SKM-1 (cell line): ENCODE data around the gene MCF2L.
"Not testable (repeated sequence)": the region's sequence is repeated elsewhere in the genome, so short reads cannot be mapped to it uniquely, and the experiment has no call there.

Source experiments
- DNase-seq: peaks from one replicate; lab custom pipeline; 2025; ENCODE audit not compliant: unreplicated experiment; lab: John Stamatoyannopoulos, UW

MCF2L gene

DNA sequence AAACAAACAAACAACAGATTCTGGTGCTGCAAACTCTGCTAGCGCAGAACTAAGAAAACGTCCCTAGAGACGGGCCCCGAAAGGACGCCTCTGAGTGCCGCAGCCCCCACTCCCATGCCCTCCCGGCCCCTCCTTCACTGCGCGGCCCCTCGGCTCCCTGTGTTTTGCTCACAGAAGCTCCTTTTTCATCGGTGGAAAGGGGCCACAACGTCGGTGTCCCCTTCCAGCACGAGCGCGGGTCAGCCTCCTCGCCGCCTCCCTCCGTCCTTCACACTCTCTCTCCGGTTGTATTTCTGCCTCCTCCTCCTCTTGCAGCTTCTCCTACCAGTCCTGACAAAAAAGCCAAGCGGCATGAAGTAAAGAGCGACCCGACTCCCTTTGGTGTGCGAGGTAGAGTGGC, 121.8 kb downstream of the MCF2L start:
- no peak for DNase-seq

DNA sequence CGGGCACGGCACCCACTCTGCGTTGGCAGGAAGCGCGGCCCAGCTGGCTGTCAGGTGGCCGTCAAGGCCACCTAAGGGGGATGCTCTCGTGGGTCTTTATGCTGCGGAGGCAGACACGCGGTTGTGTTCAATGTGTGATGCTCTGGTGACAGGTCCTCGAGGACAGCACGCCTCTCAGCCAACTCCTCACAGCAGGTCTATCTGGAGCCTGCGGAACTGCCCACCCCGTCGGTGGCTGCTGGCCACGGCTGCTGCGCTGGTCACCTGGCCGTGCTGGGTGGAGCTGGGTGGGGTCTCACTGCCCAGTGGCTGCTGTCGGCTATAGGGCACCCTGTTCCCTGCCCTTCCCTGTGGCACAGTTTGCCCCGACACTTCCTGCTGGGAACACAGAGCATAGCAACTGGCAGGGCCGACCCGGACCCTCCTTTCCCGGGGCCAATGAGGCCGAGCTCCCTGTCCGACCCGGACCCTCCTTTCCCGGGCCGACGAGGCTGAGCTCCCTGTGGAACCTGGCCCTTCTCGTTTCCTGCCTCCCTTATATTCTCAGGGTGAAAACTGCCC, 122.3 kb downstream of the MCF2L start:
- no peak for DNase-seq

DNA sequence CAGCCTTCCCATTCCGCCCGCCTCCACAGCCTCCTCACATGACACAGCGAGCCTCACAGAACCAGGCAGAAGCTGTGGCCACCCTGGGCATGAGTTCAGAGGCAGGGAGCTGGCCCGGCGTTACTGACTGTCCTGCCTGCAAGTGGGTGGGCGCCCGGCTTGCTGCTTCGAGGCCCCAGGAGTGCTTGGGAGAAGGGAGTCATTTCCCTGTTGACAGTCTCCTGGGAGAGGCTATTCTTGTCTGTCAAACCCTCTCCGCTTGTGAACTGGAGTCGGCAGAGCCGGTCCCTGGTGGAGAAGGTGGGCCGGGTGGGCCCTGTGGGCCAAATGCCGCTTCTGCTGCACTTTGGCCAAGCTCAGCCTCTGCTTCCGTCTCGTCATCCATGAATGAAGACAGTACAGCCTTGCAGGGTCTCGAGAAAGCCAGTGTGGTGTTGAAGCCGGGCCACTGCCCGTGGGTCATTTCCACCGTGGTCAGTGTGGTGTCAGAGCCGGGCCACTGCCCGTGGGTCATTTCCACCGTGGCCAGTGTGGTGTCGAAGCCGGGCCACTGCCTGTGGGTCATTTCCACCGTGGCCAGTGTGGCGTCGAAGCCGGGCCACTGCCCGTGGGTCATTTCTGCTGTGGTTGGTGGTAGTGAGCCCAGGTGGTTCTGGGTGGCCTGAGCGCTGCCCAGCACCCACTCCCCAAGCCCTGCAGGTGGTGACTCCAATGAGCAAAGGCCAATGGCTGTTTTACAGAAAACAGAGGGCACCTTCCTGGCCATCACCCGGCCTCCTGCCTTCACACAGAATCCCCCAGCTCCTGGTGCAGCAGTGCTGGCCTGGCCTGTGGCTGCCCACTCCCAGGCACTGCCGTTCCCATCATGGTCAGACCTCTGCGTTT, 123.1 kb downstream of the MCF2L start:
- no peak for DNase-seq

DNA sequence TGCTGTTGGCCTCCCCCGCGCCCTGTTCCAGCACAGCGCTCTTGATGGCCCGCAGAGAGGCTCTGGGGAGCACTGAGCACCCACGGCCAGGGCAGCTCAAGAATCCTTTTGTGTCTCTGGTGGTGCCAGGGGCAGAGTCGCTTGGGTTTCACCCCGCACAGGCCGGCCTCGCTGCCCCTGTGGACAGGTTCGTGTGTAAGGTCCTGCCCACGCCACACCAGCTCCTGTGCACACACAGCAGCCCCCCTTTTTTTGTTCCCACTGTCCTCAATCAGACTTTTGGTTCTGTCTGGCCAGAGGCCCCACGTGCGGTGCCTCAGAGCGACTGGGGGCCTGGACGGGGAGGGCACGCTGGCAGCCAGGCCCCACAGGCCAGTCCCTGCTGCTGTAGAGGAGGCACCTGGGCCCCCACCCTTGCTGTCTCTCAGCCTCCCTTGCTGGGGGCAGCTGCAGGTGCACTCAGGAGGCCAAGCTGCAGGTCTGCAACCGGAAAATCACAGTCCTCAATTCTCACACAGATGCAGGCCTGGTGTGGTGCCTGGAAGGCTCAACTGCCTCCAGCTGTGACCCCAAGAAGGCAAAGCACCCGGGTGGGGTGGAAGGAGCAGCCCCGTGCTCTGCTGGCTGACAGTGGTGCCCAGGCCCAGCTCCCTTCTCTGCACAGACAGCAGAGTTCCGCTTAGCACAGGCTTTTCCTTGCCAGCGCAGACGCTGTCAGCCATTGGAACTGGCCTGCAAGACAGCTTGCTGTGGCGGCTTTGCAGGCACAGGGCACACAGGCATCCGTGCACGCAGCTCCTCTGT, 124.0 kb downstream of the MCF2L start:
- DNase-seq: no peak

DNA sequence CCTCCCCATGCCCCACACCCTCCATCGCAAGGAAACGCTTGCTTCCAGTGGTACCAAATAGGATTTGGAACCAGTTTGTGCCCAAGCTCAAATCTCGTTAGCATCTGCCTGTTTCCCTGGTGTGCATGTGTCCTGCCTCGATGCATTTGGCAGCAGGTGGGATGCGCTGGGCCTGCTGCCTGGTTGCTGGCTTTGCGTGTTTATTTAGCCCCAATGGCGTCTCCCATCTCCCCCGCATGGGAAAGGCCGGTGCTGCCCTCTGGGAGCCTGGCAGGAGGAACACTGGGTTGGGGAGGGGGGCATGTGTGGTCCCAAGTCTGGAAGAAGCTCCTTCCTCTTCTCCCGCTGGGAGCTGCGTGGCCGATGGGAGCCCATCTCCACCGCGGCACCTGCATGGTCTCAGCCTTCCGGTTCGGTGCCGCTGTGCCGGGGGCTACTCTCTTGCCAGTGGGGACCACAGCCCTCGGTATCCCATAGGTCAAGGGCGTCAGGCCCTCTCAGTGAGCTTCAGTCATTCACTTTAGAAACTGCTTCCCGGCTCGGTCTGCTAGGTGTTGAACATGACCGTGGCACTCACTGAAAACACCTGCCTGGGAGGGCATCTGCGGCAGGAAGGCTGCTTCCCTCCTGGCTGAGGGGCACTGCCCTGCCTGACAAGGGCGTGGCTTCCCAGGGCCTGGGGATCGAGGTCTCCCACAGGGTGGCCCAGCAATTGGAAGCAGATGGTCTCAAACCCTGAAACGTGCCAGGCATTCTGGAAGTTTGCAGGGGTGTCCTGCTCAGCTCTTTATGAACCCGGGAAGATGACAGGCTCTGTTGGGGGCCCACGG, 124.8 kb downstream of the MCF2L start:
- no peak for DNase-seq

DNA sequence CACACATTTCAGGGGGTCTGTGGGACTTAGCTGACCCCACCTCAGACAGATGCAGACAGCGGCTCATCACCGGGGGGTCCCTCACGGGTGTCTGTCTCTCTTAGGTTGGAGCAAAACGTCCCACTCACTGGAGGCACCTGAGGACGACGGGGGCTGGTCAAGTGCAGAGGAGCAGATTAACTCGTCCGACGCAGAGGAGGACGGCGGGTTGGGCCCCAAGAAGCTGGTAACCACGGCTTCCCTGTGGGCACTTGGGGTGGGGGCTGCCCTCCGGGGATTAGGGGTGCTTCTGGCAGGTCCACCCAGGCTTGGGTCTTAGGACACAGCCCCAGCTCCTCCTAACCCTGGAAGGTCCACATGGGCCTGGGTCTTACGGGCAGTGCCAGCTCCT, 125.4 kb downstream of the MCF2L start:
- DNase-seq: no peak

DNA sequence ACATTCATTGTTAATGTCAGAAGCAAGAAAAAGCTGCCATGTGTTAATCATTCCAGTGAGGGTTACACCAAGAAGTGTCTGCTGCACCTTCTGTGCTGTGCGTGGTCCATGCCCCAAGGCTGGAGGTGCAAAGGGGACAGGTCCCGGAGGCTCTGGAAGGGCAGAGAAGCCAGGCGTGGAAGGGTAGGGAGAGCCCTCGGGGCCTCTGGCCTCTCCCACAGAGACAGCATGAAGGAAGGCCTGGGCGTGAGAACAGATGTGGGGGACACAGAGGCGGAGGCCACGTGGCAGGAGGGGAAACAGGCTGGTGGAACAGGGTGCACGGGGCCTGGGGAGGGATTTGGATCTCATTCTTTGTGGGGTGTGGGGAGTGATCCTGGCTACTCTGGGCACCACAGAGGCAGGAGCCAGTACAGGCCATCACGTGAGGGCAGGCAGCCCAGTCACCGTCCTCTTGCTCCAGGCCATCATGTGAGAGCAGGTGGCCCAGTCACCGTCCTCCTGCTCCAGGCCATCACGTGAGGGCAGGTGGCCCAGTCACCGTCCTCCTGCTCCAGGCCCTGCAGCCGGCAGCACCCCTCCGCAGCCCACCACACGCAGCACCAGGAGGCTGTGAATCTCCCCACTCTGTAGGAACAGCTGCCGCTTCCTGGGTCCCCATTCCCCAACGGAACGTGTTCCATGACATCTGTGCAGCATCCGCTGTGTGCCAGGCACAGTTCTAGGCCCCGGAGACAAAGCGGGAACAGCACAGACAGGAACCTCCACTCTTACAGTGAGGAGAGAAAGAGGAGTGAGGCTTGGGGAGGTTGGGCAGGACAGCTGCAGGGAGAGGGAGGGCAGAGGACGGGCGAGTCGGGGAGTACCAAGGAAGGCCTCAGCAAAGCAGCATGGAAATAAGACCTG, 126.4 kb downstream of the MCF2L start:
- DNase-seq: no peak

DNA sequence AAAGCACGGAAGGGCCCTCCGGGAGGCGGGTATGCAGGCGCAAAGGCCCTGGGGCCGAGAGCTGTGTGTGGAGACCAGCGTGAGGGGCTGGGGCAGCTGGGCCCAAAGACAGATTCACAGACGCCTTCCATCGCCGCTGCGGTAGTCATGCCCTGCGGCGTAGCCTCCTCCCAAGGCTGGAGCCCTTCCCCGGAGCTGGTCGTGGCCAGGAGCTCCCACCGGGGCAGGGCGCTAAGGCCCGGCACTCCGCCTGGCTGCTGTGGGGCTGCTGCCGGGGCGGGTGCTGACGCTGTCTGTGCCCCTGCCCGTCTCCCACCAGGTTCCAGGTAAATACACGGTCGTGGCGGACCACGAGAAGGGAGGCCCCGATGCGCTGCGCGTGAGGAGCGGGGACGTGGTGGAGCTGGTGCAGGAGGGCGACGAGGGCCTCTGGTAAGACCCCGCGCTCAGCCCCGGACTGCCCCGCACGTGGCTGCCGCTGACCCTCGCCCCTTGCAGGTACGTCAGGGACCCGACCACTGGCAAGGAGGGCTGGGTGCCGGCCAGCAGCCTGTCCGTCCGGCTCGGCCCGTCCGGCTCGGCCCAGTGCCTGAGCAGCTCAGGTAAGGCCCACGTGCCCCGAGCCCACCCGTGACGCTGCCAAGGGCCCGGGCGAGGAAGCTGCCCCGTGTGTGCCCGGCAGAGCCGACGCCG, 127.2 kb downstream of the MCF2L start:
- no peak for DNase-seq

DNA sequence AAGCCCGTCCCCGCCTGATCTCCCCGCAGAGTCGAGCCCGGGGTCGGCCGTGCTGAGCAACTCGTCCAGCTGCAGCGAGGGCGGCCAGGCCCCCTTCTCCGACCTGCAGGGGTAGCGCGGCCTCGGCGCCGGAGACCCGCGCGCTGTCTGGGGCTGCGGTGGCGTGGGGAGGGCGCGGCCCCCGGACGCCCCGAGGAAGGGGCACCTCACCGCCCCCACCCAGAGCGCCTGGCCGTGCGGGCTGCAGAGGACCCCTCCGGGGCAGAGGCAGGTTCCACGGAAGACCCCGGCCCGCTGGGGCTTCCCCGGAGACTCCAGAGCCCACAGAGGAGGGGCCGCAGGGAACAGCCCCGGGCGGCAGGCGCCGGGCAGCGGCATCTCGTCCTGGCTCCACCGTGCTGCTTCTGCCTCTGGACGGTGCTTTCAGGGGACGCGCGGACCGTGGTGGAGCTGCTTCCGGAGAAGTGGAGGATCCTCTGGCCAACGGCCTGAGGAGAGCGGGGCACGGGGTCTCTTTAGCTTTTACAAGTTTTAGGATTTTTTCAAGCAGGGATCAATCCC, 127.8 kb downstream of the MCF2L start:
- DNase-seq: no peak

DNA sequence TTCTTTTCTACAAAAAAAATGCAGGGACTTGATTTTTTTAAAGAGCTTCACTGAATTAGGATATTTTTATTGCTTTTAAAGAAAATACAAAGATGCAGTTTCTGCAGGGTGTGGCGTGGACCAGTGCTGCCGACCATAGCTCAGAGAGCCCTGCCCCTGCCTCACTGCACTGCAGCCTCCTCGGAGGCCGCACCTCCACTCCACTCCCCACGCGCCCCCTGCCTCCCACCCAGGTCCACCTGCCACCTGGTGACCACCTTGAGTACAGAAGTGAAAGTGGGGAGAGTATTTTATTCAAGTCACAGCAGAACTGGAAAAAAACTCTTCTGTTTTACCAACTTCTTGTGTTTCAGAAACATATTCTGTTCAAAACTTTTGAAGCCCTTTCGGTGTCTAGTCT, 128.6 kb downstream of the MCF2L start:
- no peak for DNase-seq

DNA sequence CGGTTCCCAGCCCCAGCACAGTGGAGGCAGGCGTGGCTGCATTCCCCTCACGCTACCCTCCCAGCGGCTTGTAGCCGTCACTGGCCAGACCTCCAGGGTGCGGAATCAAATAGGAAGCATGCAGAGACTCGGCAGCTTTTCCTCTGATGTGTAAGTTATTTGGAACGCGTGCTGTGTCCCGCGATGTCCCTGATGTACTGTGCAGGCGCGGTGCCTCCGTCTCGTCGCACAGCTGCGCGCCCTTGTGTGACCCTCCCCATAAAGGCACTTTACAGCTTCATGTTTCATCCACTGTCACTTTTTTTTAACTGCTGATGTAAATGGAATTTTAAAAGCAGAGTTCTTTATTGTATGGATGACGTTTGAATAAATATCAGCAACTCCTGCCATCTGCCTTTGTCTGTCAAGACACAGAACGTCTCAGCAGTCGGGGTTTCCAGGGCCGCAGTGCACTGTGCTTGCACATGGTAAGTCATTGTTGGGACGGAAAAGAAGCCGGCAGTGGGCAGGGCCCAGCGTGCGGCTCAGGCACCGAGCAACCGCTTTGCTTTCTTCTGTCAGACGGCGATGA, 129.2 kb downstream of the MCF2L start:
- DNase-seq: no peak

DNA sequence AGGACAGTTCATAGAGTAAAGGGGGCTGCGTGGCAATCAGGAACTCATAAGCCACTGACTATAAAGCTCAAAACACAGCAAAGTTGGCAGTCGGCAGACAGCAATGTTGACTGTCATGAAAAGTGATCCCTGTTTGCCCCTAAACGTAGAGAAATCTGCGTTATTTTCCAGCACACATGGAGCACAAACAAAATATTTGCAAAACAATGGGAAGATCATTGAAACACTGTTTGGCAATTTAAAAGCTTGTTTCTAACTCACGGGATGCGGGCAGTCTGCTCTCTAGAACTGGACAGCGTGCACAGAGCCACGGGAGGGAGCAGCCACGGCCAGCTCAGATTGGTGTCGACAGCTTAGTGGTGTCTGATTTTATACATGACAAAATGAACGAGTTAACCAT, 130.1 kb downstream of the MCF2L start:
- no peak for DNase-seq

DNA sequence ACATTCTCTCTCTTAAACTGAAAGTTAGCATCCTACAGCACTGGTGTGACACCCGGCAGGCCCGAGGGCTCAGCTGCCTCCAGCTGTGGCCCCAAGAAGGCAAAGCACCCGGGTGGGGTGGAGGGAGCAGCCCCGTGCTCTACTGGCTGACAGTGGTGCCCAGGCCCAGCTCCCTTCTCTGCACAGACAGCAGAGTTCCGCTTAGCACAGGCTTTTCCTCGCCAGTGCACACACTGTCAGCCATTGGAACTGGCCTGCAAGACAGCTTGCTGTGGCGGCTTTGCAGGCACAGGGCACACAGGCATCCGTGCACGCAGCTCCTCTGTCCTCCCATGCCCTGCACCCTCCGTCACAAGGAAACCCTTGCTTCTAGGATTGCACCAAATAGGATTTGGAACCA, 133.3 kb downstream of the MCF2L start:
- DNase-seq: not testable (repeated sequence)

DNA sequence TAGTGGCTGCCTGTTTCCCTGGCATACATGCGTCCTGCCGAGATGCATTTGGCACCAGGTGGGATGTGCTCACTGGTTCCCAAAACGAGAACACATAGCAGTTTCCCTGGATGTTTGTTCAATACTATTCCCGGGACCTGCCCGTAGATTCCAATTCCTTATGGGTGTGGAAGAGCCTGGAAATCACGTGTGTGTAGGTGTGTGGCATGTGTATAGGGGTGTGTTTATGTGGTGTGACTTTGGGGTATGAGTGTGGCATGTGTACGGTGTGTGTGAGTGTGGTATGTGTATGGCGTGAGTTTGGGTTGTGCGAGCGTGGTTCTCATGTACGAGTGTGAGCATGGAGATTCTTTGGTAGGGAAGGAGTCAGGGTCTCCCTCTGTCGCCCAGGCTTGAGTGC, 133.7 kb downstream of the MCF2L start:
- no peak for DNase-seq

DNA sequence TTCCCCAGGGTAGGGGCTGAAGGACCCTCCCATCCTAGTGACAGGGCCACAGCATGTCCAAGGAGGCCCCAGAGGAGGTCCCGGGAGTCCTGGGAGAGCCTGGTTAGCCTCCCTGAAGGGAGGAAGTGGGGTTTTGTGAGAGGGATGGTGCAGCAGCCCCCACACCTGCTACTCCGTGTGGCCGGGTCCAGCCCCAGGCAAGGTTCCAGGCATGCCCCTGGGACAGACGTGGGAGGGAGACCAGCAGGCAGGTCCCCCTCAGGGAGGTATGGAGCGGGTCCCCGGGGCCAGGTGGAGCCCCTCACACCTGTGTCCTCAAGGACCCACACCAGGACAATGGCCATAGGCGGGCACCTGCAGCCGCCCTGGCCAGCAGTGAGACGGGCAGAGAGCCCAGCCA, 134.6 kb downstream of the MCF2L start:
- DNase-seq: no peak

DNA sequence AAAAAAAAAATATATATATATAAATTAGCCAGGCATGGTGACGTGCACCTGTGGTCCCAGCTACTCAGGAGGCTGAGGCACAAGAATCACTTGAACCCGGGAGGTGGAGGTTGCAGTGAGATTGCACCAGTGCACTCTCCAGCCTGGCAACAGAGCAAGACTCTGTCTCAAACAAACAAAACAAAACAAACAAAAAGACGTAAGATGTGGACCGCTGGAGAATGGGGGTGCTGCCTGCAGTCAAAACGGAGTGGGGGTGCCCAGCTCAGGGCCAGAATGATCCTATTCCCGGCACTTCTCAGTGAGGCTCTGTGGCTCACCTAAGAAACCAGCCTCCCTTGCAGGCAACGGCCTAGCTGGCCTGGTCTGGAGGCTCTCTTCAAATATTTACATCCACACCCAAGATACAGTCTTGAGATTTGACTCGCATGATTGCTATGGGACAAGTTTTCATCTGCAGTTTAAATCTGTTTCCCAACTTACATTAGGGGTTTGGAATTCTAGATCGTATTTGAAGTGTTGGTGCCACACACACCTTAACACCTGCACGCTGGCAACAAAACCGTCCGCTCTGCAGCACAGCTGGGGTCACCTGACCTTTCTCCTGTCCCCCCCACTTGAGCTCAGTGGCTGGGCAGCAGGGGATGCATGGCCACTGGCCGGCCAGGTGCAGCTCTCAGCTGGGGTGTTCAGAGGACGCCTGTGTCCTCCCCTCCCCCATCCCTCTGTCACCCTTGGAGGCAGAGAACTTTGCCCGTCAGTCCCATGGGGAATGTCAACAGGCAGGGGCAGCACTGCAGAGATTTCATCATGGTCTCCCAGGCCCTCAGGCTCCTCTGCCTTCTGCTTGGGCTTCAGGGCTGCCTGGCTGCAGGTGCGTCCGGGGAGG, 136.3 kb downstream of the MCF2L start, which contains the start of gene F7:
TSS of gene F7 (plus strand) at position 760 of the 889 bp plus-strand sequence. CDS start at position 811, 51 bp downstream.
- no peak for DNase-seq

DNA sequence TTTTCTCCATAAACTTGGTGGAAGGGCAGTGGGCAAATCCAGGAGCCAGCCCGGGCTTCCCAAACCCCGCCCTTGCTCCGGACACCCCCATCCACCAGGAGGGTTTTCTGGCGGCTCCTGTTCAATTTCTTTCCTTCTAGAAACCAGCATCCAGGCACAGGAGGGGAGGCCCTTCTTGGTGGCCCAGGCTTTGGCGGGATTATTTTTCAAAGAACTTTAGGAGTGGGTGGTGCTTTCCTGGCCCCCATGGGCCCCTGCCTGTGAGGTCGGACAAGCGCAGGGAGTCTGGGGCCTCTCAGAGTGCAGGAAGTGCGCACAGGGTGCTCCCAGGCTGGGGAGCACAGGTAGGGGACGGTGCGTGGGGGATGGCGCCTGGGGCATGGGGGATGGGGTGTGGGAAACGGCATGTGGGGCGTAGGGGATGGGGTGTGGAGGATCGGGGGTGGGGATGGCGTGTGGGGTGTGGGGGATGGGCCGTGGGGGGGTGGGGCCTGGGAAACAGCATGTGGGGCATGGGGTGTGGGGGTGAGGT, 137.0 kb downstream of the MCF2L start:
- no peak for DNase-seq
